Gastroesophageal sphincter (tissue), 3 donors: ENCODE data around the gene PTPRD.

ENCODE experiments used
- CTCF ChIP-seq, 4 experiments: fragments of 200-600 bp in 2 of 4; fragments of 450-650 bp in 2 of 4; sonication (generic) in 1 of 4; IDR thresholded peaks; one replicate each; pipeline ENCODE4 v1.5.1; 2017 to 2019; ENCODE audit warnings: antibody characterized with exemption in 4 of 4, mild to moderate bottlenecking in 2 of 4, moderate library complexity in 2 of 4
- EP300 ChIP-seq: sonication (generic); formaldehyde crosslinking; IDR thresholded peaks from one replicate; pipeline ENCODE4 v1.6.1; 2017; ENCODE audit warnings: antibody characterized with exemption, mild to moderate bottlenecking
- POLR2A ChIP-seq, 2 donors: fragments of 450-650 bp; IDR thresholded peaks; one replicate each; pipeline ENCODE4 v1.6.1; 2017; ENCODE audit warnings: antibody characterized with exemption in 2 of 2, mild to moderate bottlenecking in 2 of 2, moderate library complexity in 1 of 2
- POLR2AphosphoS5 ChIP-seq: sonication (generic); formaldehyde crosslinking; IDR thresholded peaks from one replicate; pipeline ENCODE4 v1.6.1; 2017; ENCODE audit warnings: antibody characterized with exemption

GRCh38 chr9:9229269-9229668 lies 1383.5 kb downstream of the PTPRD start:
- TF ChIP-seq CTCF (IDR thresholded peaks at IDR 0.05) (no peak), EP300 (no peak), POLR2A (IDR thresholded peaks at IDR 0.05) (no peak), POLR2AphosphoS5 (no peak)
